Activated CD4-positive, alpha-beta memory T cell treated with anti-CD3 and anti-CD28 coated beads, Interleukin-2, amount 10 ng/mL, durations not matched to agents 7 days and 5 days (primary cell): ENCODE data around the gene ACCS. TPM values are rescaled to one million over a fixed set of nuclear protein-coding genes. Genes with fewer than 3 reads are reported as not detected.
A peak's percentile ranks its signal among the peaks of the same experiment; 100 is the strongest.

Experiments
- CTCF ChIA-PET: fragments of 350-600 bp; sonication (Branson Sonifier 250); formaldehyde crosslinking; loops from one replicate; lab custom pipeline; 2021; ENCODE audit warnings: antibody characterized with exemption, inconsistent platforms; lab: Charles Lee
- POLR2A ChIA-PET: fragments of 350-600 bp; sonication (Branson Sonifier 250); formaldehyde crosslinking; loops from one replicate; lab custom pipeline; 2021; ENCODE audit warnings: antibody characterized with exemption; lab: Charles Lee
- DNase-seq: peaks from one replicate; pipeline ENCODE4 v3.0.0-alpha.2; 2020
- H3K27ac Mint-ChIP-seq: one replicate; pipeline ENCODE4 v1.8.0; 2021; ENCODE audit warnings: mild to moderate bottlenecking, mixed read lengths
- H3K27me3 Mint-ChIP-seq: one replicate; pipeline ENCODE4 v1.8.0; 2021; ENCODE audit warnings: mixed read lengths
- H3K36me3 Mint-ChIP-seq: one replicate; pipeline ENCODE4 v1.8.0; 2021; ENCODE audit warnings: low read depth, mixed read lengths
- H3K4me1 Mint-ChIP-seq: one replicate; pipeline ENCODE4 v1.8.0; 2021; ENCODE audit warnings: mixed read lengths
- H3K4me3 Mint-ChIP-seq: one replicate; pipeline ENCODE4 v1.8.0; 2021; ENCODE audit warnings: mild to moderate bottlenecking, mixed read lengths
- H3K9me3 Mint-ChIP-seq: one replicate; pipeline ENCODE4 v1.8.0; 2021; ENCODE audit warnings: mixed read lengths
- total RNA-seq, 2 experiments: library from RNA; stranded (reverse); gene quantifications; one replicate each; pipeline ENCODE4 v1.2.3, GENCODE V29; 2021

Gene ACCS
- total RNA-seq, 2 experiments from 2014 or later = 38.8 to 41.1 TPM

DNA sequence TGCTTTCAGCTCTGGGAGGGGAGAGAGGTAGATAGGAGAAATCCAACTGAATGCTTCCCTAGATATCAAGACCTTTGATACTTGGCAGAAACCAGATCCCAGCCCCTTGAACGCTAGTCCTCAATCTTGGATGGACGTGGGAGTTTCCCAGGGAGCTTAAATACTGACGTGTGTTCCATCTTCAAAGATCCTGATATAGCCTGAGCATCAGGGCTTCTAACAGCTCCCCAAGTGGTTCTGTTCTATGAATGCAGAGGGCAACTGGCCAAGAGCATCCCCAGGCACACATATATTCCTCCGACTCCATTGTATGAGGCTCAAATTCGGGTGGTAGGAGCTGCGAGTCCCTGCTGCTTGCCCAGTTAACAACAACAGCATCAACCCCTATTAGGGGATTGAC is 8.7 kb upstream of the ACCS start:
- Mint-ChIP-seq H3K4me1 (no peaks in the 10 kb centered on the region), H3K36me3 (no peaks in the 10 kb centered on the region), H3K9me3 (no peaks in the 10 kb centered on the region), H3K27ac (no peak overlapping the region), H3K27me3 (no peaks in the 10 kb centered on the region), H3K4me3 (no peak overlapping the region)
- CTCF ChIA-PET = interaction anchor here (2.0 kb wide), 1 partner anchor 9 kb away, joined by 5 read pairs; the partner anchor contains the start of gene ACCS
- POLR2A ChIA-PET = no interaction called here
- DNase-seq = no peak

DNA sequence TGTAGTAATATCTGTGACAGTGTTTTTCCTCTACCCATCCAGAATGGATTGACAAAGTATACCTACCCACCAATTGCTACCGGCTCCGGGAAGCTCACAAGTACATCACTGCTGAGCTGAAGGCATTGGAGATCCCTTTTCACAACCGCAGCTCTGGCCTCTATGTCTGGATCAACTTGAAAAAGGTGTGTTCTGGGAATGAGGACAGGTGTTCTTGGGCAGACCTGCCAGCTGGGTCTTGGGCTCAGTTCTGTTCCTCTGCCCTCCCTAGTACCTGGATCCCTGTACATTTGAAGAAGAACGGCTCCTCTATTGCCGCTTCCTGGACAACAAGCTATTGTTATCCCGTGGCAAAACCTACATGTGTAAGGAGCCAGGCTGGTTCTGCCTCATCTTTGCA is 7.8 kb upstream of the ACCS start:
- Mint-ChIP-seq H3K27me3 (no peaks in the 10 kb centered on the region), H3K27ac (no peak overlapping the region), H3K9me3 (no peaks in the 10 kb centered on the region), H3K36me3 (no peaks in the 10 kb centered on the region), H3K4me3 (no peak overlapping the region), H3K4me1 (peaks cover 6% of the 10 kb centered on the region)
- CTCF ChIA-PET = interaction anchor here (0.6 kb wide), 1 partner anchor 36 kb away, joined by 3 read pairs; no protein-coding TSS in a partner anchor
- DNase-seq = no peak
- POLR2A ChIA-PET = no interaction called here

DNA sequence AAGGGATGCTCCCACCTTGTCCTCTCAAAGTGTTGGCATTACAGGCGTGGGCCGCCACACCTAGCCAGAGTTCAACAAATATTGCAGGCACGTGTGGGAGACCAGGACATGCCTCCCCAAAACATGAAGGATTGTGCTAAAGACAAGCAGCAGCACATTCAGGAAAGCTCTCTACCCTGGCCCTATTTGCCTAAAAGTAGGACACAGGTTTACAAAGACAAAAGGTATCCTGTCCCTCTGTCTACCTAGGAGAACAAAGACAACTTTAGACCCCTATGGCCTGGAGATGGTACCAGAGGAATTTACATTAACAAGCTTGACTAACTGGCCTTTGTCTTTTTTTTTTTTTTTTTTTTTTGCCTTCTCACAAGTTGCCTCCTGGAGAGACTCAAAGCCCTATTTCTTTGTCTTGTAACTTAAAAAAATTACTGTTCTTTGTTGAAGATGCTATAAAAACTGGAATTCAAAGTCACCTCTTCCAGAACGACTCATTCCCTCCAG is 859 bp upstream of the ACCS start:
- Mint-ChIP-seq H3K27me3 (no peaks in the 10 kb centered on the region), H3K9me3 (no peaks in the 10 kb centered on the region), H3K4me1 (peaks cover 41% of the 10 kb centered on the region), H3K4me3 (peak overlapping the region; percentile 81), H3K27ac (peak overlapping the region; percentile 82), H3K36me3 (peaks cover 17% of the 10 kb centered on the region)
- DNase-seq = no peak
- POLR2A ChIA-PET = no interaction called here
- CTCF ChIA-PET = interaction anchor here (0.7 to 9.3 kb wide), 3 partner anchors 15 to 506 kb away, joined by 5 to 67 read pairs (median 5); partner anchors contain the start of gene EXT2

DNA sequence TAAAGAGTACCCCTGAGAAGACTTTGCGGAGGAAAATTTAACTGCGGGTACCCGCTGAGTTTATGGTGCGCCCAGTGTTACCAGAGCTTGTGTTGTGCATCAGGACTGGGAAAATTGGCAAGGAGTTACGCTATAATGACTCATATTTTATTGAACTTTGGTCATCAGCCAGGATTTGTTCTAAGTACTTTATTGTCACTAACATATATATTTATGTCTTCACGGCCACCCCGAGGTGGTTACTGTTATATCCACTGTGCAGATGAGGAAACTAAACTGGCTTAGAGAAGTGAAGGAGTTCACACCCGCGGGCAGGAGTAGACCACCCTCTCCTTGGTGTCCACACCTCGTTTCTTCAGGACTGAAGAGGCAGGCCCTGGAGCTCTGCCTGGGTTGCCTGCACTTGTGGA is 667 bp downstream of the ACCS start:
- H3K4me3 Mint-ChIP-seq = peak overlapping the region; percentile 81
- peak overlapping the region; percentile 82 for H3K27ac Mint-ChIP-seq
- peaks cover 41% of the 10 kb centered on the region for H3K4me1 Mint-ChIP-seq
- DNase-seq = no peak
- CTCF ChIA-PET = interaction anchor here (0.6 to 9.3 kb wide), 6 partner anchors 11 to 125 kb away, joined by 3 to 67 read pairs (median 4); partner anchors contain the start of gene EXT2
- H3K9me3 Mint-ChIP-seq = no peaks in the 10 kb centered on the region
- POLR2A ChIA-PET = interaction anchor here (1.0 to 2.2 kb wide), 2 partner anchors 16 to 29 kb away, joined by 3 to 6 read pairs; partner anchors contain the start of gene EXT2
- H3K36me3 Mint-ChIP-seq = peaks cover 21% of the 10 kb centered on the region
- no peaks in the 10 kb centered on the region for H3K27me3 Mint-ChIP-seq

DNA sequence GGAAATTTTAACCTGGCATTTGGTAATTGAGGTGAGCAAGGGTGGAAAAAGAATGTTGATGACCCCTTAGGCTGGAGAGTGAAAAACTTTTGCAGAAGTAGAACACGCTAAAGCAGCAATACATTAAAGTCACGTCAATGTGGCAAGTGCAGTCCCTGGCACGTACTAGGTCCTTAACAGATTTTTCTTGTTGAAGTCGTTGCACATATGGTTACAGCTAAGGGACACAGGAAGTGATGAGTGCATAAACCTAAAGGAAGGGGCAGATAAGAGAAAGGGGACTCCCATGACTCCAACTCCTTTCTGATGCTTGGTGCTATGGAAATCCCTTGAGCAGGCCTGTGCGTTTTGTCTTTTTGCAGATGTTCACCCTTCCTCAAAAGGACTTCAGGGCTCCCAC is 1.2 kb downstream of the ACCS start:
- ChIA-PET POLR2A (interaction anchor here (2.2 kb wide), 1 partner anchor 28 kb away, joined by 6 read pairs; the partner anchor contains the start of gene EXT2), CTCF (interaction anchor here (1.1 to 9.3 kb wide), 2 partner anchors 13 to 26 kb away, joined by 3 to 67 read pairs; partner anchors contain the start of gene EXT2)
- no peaks in the 10 kb centered on the region for H3K27me3 Mint-ChIP-seq
- no peaks in the 10 kb centered on the region for H3K9me3 Mint-ChIP-seq
- no peak for DNase-seq
- peak overlapping the region; percentile 82 for H3K27ac Mint-ChIP-seq
- peak overlapping the region; percentile 81 for H3K4me3 Mint-ChIP-seq
- H3K4me1 Mint-ChIP-seq = peaks cover 41% of the 10 kb centered on the region
- H3K36me3 Mint-ChIP-seq = peaks cover 21% of the 10 kb centered on the region

DNA sequence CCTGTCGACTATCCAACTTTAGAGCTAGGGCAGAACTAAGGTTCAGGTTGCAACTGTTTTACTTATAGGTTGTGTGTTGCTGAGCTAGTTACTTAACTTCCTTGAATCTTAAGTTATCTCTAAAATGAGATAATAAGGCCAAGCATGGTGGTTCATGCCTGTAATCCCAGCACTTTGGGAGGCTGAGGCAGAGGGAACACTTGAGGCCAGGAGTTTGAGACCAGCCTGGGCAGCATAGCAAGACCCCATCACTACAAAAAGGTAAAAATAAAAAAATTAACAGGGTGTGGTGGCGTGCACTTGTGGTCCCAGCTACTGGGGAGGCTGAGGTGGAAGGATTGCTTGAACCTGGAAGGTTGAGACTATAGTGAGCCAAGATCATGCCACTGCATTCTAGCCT is 2.1 kb downstream of the ACCS start:
- ChIA-PET POLR2A (interaction anchor here (1.2 kb wide), 1 partner anchor 27 kb away, joined by 3 read pairs; the partner anchor contains the start of gene EXT2), CTCF (interaction anchor here (9.3 kb wide), 1 partner anchor 25 kb away, joined by 67 read pairs; the partner anchor contains the start of gene EXT2)
- Mint-ChIP-seq H3K27ac (no peak overlapping the region), H3K27me3 (no peaks in the 10 kb centered on the region), H3K36me3 (peaks cover 24% of the 10 kb centered on the region), H3K9me3 (no peaks in the 10 kb centered on the region), H3K4me3 (no peak overlapping the region), H3K4me1 (peaks cover 35% of the 10 kb centered on the region)
- DNase-seq = no peak

DNA sequence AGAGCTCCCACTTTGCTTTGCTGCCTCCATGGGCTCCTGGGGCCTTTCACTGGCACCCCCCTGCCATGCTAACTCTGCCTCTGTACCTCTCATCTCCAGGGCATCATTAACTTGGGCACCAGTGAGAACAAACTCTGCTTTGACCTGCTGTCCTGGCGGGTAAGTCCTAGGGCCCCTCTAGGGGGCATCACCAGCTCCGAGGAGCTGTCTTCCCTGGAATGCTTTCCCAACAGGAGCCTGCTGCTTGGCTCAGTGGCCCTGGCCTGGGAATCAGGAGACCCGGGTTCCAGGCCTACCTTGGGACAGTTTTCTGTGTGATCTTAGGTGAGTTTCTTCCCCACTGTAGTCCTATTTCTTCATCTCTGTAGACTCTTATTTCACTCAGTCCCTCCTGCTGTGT is 5.1 kb downstream of the ACCS start:
- CTCF ChIA-PET = interaction anchor here (9.3 kb wide), 1 partner anchor 22 kb away, joined by 67 read pairs; the partner anchor contains the start of gene EXT2
- H3K4me3 Mint-ChIP-seq = no peak overlapping the region
- no peak for DNase-seq

DNA sequence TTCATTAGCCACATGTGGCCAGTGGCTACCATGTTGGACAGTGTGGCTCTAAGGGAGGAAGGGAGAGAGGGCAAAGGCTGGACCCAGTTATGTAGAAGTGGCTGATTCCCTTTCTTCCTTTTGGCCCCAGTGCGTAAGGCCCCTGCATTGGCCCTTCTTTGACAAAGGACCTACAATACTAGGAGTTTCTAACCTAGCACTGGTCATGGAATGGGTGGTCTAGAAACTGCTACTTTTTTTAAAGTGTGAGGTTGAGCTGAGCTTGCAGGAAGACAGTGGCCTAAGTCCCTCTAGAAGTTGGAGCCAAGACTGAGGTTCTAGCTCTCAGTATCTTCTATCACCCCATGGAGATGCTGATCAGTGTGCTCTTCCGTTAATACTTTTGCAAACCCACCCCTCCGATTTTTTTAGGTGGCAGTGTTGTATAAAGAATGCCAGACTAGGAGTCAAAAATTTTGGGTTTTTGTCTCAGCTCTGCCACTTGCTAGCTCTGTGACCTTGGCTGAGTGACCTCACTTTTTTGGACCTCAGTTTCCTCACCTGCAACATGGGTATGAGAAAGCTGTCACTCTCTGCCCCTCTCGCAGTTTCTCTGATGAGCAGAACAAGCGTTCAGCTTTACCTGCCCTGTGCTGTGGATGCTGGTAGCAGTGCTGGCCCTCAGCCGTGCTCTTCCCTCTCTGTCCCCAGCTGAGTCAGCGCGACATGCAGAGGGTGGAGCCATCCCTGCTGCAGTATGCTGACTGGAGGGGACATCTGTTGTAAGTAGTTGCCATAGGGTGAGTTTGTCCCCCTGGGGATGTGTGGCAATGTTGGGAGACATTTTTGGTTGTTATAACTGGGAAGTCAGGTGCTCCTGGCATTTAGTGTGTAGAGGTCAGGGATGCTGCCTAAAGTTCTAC is 6.9 kb downstream of the ACCS start:
- CTCF ChIA-PET = interaction anchor here (1.0 kb wide), 1 partner anchor 12 kb away, joined by 3 read pairs; no protein-coding TSS in a partner anchor

More for the DNA sequence above, 5.1 kb downstream of the ACCS start:
- peaks cover 19% of the 10 kb centered on the region for H3K4me1 Mint-ChIP-seq
- peaks cover 32% of the 10 kb centered on the region for H3K36me3 Mint-ChIP-seq
- H3K27me3 Mint-ChIP-seq = no peaks in the 10 kb centered on the region
- no peak overlapping the region for H3K27ac Mint-ChIP-seq
- POLR2A ChIA-PET = no interaction called here
- H3K9me3 Mint-ChIP-seq = no peaks in the 10 kb centered on the region

DNA sequence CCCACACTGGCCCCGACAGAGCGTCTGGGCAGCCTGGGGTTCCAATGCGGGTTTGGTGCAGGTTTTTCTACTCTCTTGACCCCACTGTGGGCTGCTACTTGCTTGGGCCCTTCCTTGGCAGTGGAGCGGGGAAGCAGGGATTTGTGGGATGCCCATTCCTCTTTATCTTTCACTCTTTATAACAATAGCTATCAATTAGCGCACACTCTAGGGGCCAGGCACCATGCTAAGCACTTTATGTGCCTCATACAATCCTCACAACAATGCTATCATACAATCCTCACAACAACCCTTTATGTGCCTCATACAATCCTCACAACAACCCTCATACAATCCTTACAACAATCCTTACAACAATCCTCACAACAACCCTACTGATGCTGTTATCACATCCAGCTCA is 12.7 kb downstream of the ACCS start:
- CTCF ChIA-PET = interaction anchor here (0.6 to 1.3 kb wide), 2 partner anchors 13 to 213 kb away, joined by 3 to 4 read pairs; partner anchors contain the start of gene ACCS
- POLR2A ChIA-PET = no interaction called here
- Mint-ChIP-seq H3K36me3 (peaks cover 21% of the 10 kb centered on the region), H3K4me1 (peaks cover 2% of the 10 kb centered on the region), H3K4me3 (no peak overlapping the region), H3K27ac (no peak overlapping the region), H3K27me3 (no peaks in the 10 kb centered on the region), H3K9me3 (no peaks in the 10 kb centered on the region)
- DNase-seq = no peak

More for the DNA sequence above, 6.9 kb downstream of the ACCS start:
- Mint-ChIP-seq H3K4me3 (no peak overlapping the region), H3K36me3 (peaks cover 27% of the 10 kb centered on the region), H3K9me3 (no peaks in the 10 kb centered on the region), H3K4me1 (peaks cover 5% of the 10 kb centered on the region), H3K27me3 (no peaks in the 10 kb centered on the region), H3K27ac (no peak overlapping the region)
- DNase-seq = no peak
- POLR2A ChIA-PET = no interaction called here

DNA sequence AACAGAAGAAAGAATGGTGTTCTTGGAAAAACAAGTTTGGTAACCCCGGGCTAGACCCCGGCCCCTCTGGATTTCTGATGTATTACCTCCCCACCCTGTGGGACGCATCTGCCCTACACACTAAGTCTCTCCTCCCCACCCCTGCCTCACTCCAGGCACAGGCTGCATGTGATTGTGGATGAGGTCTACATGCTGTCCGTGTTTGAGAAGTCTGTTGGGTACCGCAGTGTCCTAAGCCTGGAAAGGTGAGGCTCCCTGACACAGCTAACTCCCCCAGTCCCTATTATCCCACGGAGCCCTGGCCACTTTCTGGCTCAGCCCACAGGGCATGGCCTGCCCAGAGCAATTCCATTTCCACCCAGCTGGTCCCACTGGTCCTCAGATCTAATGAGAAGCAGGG is 13.3 kb downstream of the ACCS start:
- no peak overlapping the region for H3K27ac Mint-ChIP-seq
- peaks cover 27% of the 10 kb centered on the region for H3K36me3 Mint-ChIP-seq
- peaks cover under 1% of the 10 kb centered on the region for H3K4me1 Mint-ChIP-seq
- ChIA-PET CTCF (interaction anchor here (0.6 to 1.3 kb wide), 2 partner anchors 13 to 213 kb away, joined by 3 to 4 read pairs; partner anchors contain the start of gene ACCS), POLR2A (no interaction called here)
- no peaks in the 10 kb centered on the region for H3K27me3 Mint-ChIP-seq
- H3K9me3 Mint-ChIP-seq = no peaks in the 10 kb centered on the region
- H3K4me3 Mint-ChIP-seq = no peak overlapping the region
- no peak for DNase-seq

DNA sequence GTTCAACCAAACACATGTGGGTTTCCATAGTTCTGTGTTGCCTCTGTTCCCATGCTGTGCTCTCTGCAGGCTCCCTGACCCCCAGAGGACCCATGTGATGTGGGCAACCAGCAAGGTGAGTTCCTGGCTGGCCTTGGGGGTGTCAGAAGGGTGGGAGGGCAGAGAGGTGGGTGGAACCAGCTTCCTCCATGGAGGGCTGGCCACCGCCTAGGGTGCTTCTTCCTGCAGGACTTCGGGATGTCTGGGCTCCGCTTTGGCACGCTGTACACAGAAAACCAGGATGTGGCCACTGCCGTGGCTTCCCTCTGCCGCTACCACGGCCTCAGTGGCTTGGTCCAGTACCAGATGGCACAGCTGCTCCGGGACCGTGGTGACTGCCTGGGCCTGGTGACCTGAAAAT is 14.9 kb downstream of the ACCS start:
- POLR2A ChIA-PET = no interaction called here
- Mint-ChIP-seq H3K4me3 (no peak overlapping the region), H3K36me3 (peaks cover 26% of the 10 kb centered on the region), H3K9me3 (peaks cover 5% of the 10 kb centered on the region), H3K4me1 (no peaks in the 10 kb centered on the region), H3K27ac (no peak overlapping the region), H3K27me3 (no peaks in the 10 kb centered on the region)
- CTCF ChIA-PET = interaction anchor here (4.6 kb wide), 1 partner anchor 14 kb away, joined by 20 read pairs; the partner anchor contains the start of gene EXT2
- no peak for DNase-seq

DNA sequence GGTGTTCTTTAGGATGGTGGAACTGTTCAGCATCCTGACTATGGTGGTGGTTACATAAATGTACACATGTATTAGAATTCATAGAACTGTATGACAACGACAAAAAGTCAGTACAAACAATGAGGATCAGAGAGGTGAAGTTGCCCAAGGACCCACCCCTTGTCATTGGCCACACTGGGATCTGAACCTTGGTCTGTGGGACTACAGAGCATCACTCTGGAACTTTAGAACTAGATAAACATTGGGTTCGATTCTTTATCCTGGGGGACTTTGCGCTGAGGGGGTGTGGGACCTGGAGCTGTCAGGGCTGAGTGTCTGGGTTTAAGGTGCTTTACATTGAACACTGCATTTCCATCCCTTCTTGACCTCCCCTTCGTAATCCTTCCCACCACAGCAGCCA is 16.6 kb downstream of the ACCS start:
- Mint-ChIP-seq H3K36me3 (peaks cover 32% of the 10 kb centered on the region), H3K27ac (no peak overlapping the region), H3K9me3 (peaks cover 5% of the 10 kb centered on the region), H3K4me3 (no peak overlapping the region), H3K4me1 (peaks cover 2% of the 10 kb centered on the region), H3K27me3 (no peaks in the 10 kb centered on the region)
- DNase-seq = no peak
- CTCF ChIA-PET = interaction anchor here (4.6 kb wide), 1 partner anchor 12 kb away, joined by 20 read pairs; the partner anchor contains the start of gene EXT2
- POLR2A ChIA-PET = interaction anchor here (1.5 kb wide), 1 partner anchor 16 kb away, joined by 3 read pairs; the partner anchor contains the start of gene ACCS
